Urinary bladder (tissue), 4 donors: Measurements from ENCODE around the gene CBLN3. TPM values are rescaled to one million over a fixed set of nuclear protein-coding genes. Genes with fewer than 3 reads are reported as not detected.

Source experiments
- DNase-seq: peaks from one replicate; pipeline ENCODE4 v3.0.0-alpha.2; 2015; ENCODE audit errors: extremely low spot score
- H3K27ac ChIP-seq: one replicate; pipeline ENCODE4 v1.5.1; 2013; ENCODE audit warnings: low read depth, mild to moderate bottlenecking, moderate library complexity
- H3K36me3 ChIP-seq: one replicate; pipeline ENCODE4 v1.6.1; 2013; ENCODE audit warnings: mild to moderate bottlenecking, moderate library complexity; ENCODE audit not compliant: insufficient read depth
- H3K4me1 ChIP-seq: one replicate; pipeline ENCODE4 v1.6.1; 2013; ENCODE audit warnings: mild to moderate bottlenecking, moderate library complexity; ENCODE audit not compliant: insufficient read depth
- H3K4me3 ChIP-seq: one replicate; pipeline ENCODE4 v1.5.1; 2013; ENCODE audit warnings: low read depth, low read length
- WGBS: extraction: QIAGEN DNeasy Blood & Tissue Kit; methylation state at CpG from one replicate; pipeline ENCODE4 v1.1.7; 2013; 5-methylcytosine and 5-hydroxymethylcytosine counted together
- polyA plus RNA-seq: library from polyadenylated mRNA; stranded (reverse); fragments of 200-250 nt; gene quantifications from one replicate; pipeline ENCODE4 v1.2.3, GENCODE V29; 2013
- total RNA-seq: library from RNA; depleted of rRNA; stranded (reverse); fragments of >200 nt; gene quantifications from one replicate; pipeline ENCODE4 v1.2.3, GENCODE V29; 2014
- donor health status: healthy with polysubstance abuse.
- donor health status: healthy.

CBLN3 gene
- total and polyA plus RNA-seq, 2 donors = 1.8 to 5.9 TPM

DNA sequence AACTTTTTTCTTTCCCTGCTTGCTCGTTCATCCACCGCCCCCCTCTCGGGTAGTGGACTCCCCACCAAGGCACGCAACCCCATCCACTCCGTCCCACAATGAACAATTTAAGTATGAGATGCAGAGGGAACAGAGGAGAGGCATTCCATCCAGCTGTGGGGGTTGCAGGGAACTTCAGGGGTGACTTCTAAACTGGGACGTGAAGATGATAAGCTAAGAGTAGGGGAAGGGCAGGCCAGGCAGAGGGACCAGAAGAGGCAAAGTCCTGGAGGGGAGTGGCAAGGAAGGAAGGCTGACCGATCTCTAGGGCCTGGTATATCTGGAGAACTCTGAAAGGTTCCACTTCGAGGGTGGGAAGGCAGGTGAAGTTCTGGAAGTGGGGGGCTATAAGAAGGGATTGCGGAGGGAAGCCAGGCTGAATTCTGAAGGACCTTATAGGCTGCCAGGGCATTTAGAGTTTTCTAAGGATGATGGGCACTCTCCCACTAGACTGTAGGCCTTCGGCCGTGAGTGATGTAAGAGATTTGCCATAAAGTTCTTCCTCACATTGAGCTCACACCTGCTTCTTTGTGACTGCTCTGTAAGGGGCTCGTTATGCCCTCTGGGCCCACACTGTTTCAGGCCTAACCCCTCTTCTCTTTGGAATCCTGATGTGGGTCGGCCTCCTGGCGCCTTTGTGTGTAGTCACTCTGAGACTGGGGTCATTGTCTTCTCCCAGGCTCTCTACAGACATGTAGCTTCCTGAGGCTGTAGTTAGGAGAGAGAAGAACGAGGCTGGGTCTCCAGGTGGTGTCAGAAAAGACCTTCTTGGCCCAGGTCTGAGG lies 49.3 kb downstream of the CBLN3 start:
- H3K4me1 ChIP-seq = no peaks in the 10 kb centered on the region
- DNase-seq = no peak
- H3K27ac ChIP-seq = no peak overlapping the region
- no peak overlapping the region for H3K4me3 ChIP-seq
- no peaks in the 10 kb centered on the region for H3K36me3 ChIP-seq
- 74% methylated on average over 15 of the region's 15 CpGs for WGBS

DNA sequence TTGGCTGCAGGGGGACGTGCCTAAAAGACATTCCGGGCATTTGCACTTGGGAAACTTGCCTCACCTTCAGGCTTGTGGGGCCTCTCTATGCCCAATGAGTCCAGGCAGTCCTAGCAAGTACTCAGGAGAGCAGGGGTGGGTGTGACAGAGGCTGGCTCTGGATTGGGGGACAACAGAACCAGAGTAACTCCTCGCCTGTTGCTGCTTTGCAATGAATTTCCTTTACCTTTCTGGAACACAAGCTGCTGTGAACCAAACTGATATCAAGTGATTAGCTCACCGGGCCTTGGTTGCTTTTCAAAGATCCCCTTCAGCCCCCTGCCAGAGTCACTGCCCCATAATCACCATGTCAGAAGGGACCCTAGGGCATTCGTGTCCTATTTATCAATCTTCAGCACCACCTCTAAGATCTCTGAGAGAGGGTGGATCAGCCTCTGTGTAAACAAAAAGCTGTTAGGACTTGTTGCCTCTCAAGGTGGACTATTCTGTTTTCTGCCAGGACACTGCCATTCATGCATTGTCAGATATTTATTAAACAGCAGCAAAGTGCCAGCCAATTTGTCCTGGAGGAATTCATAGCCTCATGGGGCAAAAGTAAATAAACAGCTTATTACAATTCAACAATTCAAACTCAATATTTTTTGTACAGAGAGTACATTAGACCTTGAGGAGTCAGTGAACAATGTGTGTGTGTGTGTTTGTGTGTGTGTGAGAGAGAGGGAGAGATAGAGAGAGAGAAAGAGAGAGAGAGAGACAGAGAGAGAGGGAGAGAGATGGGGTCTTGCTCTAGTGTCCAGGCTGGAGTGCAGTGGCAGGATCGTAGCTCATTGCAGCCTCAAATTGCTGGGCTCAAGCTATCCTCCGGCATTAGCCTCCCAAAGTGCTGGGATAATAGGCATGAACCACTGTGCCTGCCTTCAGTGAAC lies 50.2 kb downstream of the CBLN3 start:
- Histone ChIP-seq H3K4me1 (no peaks in the 10 kb centered on the region), H3K27ac (no peak overlapping the region), H3K36me3 (no peaks in the 10 kb centered on the region), H3K4me3 (no peak overlapping the region)
- DNase-seq = no peak
- 64% methylated on average over 7 of the region's 7 CpGs for WGBS

DNA sequence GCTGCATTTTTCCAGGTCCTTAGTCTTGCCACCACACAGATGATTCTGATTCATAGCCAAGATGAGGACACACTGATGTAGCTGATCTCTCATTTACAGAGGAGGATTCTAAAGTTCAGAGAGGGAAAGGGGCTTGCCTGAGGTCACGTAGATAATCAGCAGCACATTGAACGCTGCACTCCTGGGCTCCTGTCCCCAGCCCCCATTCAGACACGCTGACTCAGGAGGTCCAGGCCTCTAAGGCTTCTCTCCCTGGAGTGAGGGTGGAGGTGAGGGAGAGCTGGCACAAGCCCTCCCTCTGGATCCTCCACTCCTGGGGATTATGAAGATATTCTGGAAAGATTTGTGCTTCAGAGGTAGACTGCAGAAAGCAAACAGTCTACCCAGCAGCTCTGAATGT lies 51.1 kb downstream of the CBLN3 start:
- WGBS = 63% methylated on average over 3 of the region's 3 CpGs

GRCh38 chr14:24377657-24378056 lies 51.8 kb downstream of the CBLN3 start:
- no peak for DNase-seq
- no peaks in the 10 kb centered on the region for H3K36me3 ChIP-seq
- 38% methylated on average over 2 of the region's 2 CpGs for WGBS
- H3K4me1 ChIP-seq = no peaks in the 10 kb centered on the region
- H3K27ac ChIP-seq = no peak overlapping the region
- H3K4me3 ChIP-seq = no peak overlapping the region

More for the DNA sequence above, 51.1 kb downstream of the CBLN3 start:
- no peak overlapping the region for H3K27ac ChIP-seq
- DNase-seq = no peak
- H3K4me3 ChIP-seq = no peak overlapping the region
- H3K36me3 ChIP-seq = no peaks in the 10 kb centered on the region
- no peaks in the 10 kb centered on the region for H3K4me1 ChIP-seq

DNA sequence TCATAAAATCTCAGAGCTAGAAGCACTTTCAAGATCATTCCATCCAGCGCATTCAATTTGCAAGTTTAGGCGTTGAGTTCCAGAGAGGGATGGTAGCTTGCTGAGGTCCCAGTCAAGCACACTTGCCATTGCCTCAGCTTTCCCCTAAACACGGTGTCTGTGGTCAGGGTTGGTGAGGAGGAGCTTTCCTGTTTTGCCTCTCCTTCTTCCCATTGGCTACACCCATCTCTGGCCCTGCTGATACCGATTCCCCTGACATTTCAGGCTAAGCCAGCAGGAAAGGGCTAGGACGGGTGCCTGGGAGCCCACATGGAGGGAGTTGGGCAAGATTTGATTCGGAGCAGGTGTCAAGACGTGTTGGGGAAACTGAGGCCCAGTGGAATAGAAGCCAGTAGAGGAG lies 52.3 kb downstream of the CBLN3 start:
- Histone ChIP-seq H3K36me3 (no peaks in the 10 kb centered on the region), H3K27ac (no peak overlapping the region), H3K4me3 (no peak overlapping the region), H3K4me1 (no peaks in the 10 kb centered on the region)
- no peak for DNase-seq
- WGBS = 73% methylated on average over 7 of the region's 7 CpGs

Other genes starting within 250 kb of the CBLN3 start
- gene IPO4, start 240.9 kb downstream of the CBLN3 start, total RNA-seq = 9.8 TPM
- gene IPO4, start 240.9 kb downstream of the CBLN3 start, polyA plus RNA-seq = 24.3 TPM
- 30.4 TPM for gene TM9SF1, start 234.2 kb downstream of the CBLN3 start, total RNA-seq
- gene TM9SF1, start 234.2 kb downstream of the CBLN3 start, polyA plus RNA-seq = 48.1 TPM
- 0.26 TPM for gene TSSK4, start 224.0 kb downstream of the CBLN3 start, total RNA-seq
- gene TSSK4, start 224.0 kb downstream of the CBLN3 start, polyA plus RNA-seq = 0.11 TPM
- gene CHMP4A, start 216.2 kb downstream of the CBLN3 start, total RNA-seq = 22.5 TPM
- gene CHMP4A, start 216.2 kb downstream of the CBLN3 start, polyA plus RNA-seq = 111 TPM
- 15.1 TPM for gene MDP1, start 213.6 kb downstream of the CBLN3 start, total RNA-seq
- gene MDP1, start 213.6 kb downstream of the CBLN3 start, polyA plus RNA-seq = 29.1 TPM
- gene NEDD8, start 197.3 kb downstream of the CBLN3 start, total RNA-seq = 73.8 TPM
- gene NEDD8, start 197.3 kb downstream of the CBLN3 start, polyA plus RNA-seq = 220 TPM
- gene GMPR2, start 196.7 kb downstream of the CBLN3 start, total RNA-seq = 44.9 TPM
- 63.1 TPM for gene GMPR2, start 196.7 kb downstream of the CBLN3 start, polyA plus RNA-seq
- 35.1 TPM for gene TINF2, start 187.0 kb downstream of the CBLN3 start, total RNA-seq
- gene TINF2, start 187.0 kb downstream of the CBLN3 start, polyA plus RNA-seq = 68.7 TPM
- 1.2 TPM for gene TGM1, start 166.5 kb downstream of the CBLN3 start, total RNA-seq
- 0.65 TPM for gene TGM1, start 166.5 kb downstream of the CBLN3 start, polyA plus RNA-seq
- 9.5 TPM for gene RABGGTA, start 158.1 kb downstream of the CBLN3 start, total RNA-seq
- gene RABGGTA, start 158.1 kb downstream of the CBLN3 start, polyA plus RNA-seq = 23.4 TPM
- 10.4 TPM for gene DHRS1, start 129.9 kb downstream of the CBLN3 start, total RNA-seq
- 33.4 TPM for gene DHRS1, start 129.9 kb downstream of the CBLN3 start, polyA plus RNA-seq
- gene NOP9, start 129.8 kb downstream of the CBLN3 start, total RNA-seq = 12.8 TPM
- gene NOP9, start 129.8 kb downstream of the CBLN3 start, polyA plus RNA-seq = 18.0 TPM
- gene CIDEB, start 121.7 kb downstream of the CBLN3 start, total RNA-seq = 7.3 TPM
- 12.8 TPM for gene CIDEB, start 121.7 kb downstream of the CBLN3 start, polyA plus RNA-seq
- gene LTB4R2, start 119.5 kb downstream of the CBLN3 start, total RNA-seq = 4.0 TPM
- gene LTB4R2, start 119.5 kb downstream of the CBLN3 start, polyA plus RNA-seq = 2.8 TPM
- 2.3 TPM for gene LTB4R, start 118.2 kb downstream of the CBLN3 start, total RNA-seq
- 6.0 TPM for gene LTB4R, start 118.2 kb downstream of the CBLN3 start, polyA plus RNA-seq
- 12.6 TPM for gene ADCY4, start 94.6 kb downstream of the CBLN3 start, total RNA-seq
- 28.7 TPM for gene ADCY4, start 94.6 kb downstream of the CBLN3 start, polyA plus RNA-seq
- 4.4 TPM for gene RIPK3, start 89.7 kb downstream of the CBLN3 start, total RNA-seq
- gene RIPK3, start 89.7 kb downstream of the CBLN3 start, polyA plus RNA-seq = 7.8 TPM
- 41.8 TPM for gene NFATC4, start 61.5 kb downstream of the CBLN3 start, total RNA-seq
- 136 TPM for gene NFATC4, start 61.5 kb downstream of the CBLN3 start, polyA plus RNA-seq
- 35.4 TPM for gene NYNRIN, start 30.7 kb downstream of the CBLN3 start, total RNA-seq
- gene NYNRIN, start 30.7 kb downstream of the CBLN3 start, polyA plus RNA-seq = 13.5 TPM
- gene KHNYN, start 286 bp upstream of the CBLN3 start, total RNA-seq = 51.4 TPM
- gene KHNYN, start 286 bp upstream of the CBLN3 start, polyA plus RNA-seq = 37.5 TPM
- gene SDR39U1, start 13.1 kb upstream of the CBLN3 start, total RNA-seq = 12.3 TPM
- gene SDR39U1, start 13.1 kb upstream of the CBLN3 start, polyA plus RNA-seq = 70.9 TPM
- gene CMA1, start 78.6 kb upstream of the CBLN3 start, total RNA-seq = 3.2 TPM
- gene CMA1, start 78.6 kb upstream of the CBLN3 start, polyA plus RNA-seq = 2.1 TPM
- 9.8 TPM for gene CTSG, start 146.6 kb upstream of the CBLN3 start, total RNA-seq
- 5.4 TPM for gene CTSG, start 146.6 kb upstream of the CBLN3 start, polyA plus RNA-seq
- not detected for gene GZMH, start 180.0 kb upstream of the CBLN3 start, total RNA-seq
- 0.34 TPM for gene GZMH, start 180.0 kb upstream of the CBLN3 start, polyA plus RNA-seq
- gene GZMB, start 204.5 kb upstream of the CBLN3 start, total RNA-seq = not detected
- 0.49 TPM for gene GZMB, start 204.5 kb upstream of the CBLN3 start, polyA plus RNA-seq